Aorta (tissue), 5 donors: ENCODE data around the gene CTTN. TPM values are rescaled to one million over a fixed set of nuclear protein-coding genes. Genes with fewer than 3 reads are reported as not detected.

Source experiments
- ATAC-seq: fragments of 200-7000 bp; cut with Tn5 transposase; one replicate; pipeline ENCODE4 v1.9.1; 2022; ENCODE audit warnings: moderate library complexity; ENCODE audit not compliant: low FRiP score
- DNase-seq, 2 donors: peaks; one replicate each; pipeline ENCODE4 v3.0.0-alpha.2; 2020
- H3K27ac ChIP-seq, 2 donors: one replicate each; pipeline ENCODE4 v1.5.1; 2013; ENCODE audit warnings: low read length in 2 of 2, mild to moderate bottlenecking in 2 of 2, moderate library complexity in 2 of 2, control low read depth in 1 of 2, inconsistent platforms in 1 of 2, low read depth in 1 of 2
- H3K27me3 ChIP-seq, 2 donors: one replicate each; pipeline ENCODE4 v1.6.1; 2013; ENCODE audit warnings: control low read depth in 1 of 2, low read length in 1 of 2, mild to moderate bottlenecking in 1 of 2, moderate library complexity in 1 of 2; ENCODE audit not compliant: insufficient read depth in 2 of 2, control insufficient read depth in 1 of 2
- H3K36me3 ChIP-seq, 2 donors: one replicate each; pipeline ENCODE4 v1.6.1; 2013; ENCODE audit warnings: control low read depth in 1 of 2, low read length in 1 of 2, mild to moderate bottlenecking in 1 of 2; ENCODE audit not compliant: insufficient read depth in 2 of 2, control insufficient read depth in 1 of 2
- H3K4me1 ChIP-seq, 2 donors: one replicate each; pipeline ENCODE4 v1.6.1; 2013; ENCODE audit warnings: low read length in 2 of 2, control low read depth in 1 of 2, mild to moderate bottlenecking in 1 of 2, moderate library complexity in 1 of 2; ENCODE audit not compliant: insufficient read depth in 2 of 2, control insufficient read depth in 1 of 2
- H3K4me3 ChIP-seq, 2 donors: one replicate each; pipeline ENCODE4 v1.5.1; 2013; ENCODE audit warnings: low read length in 2 of 2, control low read depth in 1 of 2, mild to moderate bottlenecking in 1 of 2
- H3K9me3 ChIP-seq: one replicate; pipeline ENCODE4 v1.6.1; 2013; ENCODE audit warnings: mild to moderate bottlenecking, low read length; ENCODE audit not compliant: control insufficient read depth
- WGBS, 2 donors: extraction: QIAGEN DNeasy Blood & Tissue Kit; methylation state at CpG; one replicate each; pipeline ENCODE4 v1.1.7; 2013; 5-methylcytosine and 5-hydroxymethylcytosine counted together
- intact Hi-C, 2 donors: fragments of 100-400 bp; cut with DNase I; formaldehyde crosslinking; loops; one replicate each; pipeline versions ENCODE4 v1.14.2 to v1.15.0; 2022
- polyA plus RNA-seq, 2 donors: library from polyadenylated mRNA; stranded (reverse); fragments of 200-250 nt; gene quantifications; one replicate each; pipeline ENCODE4 v1.2.3, GENCODE V29; 2013
- total RNA-seq, 2 donors: library from RNA; stranded (reverse); fragmentation: NEBNext Ultra II Directional; extraction: Animal tissue kit (Norgen Biotek cat#: 25700); gene quantifications; one replicate each; pipeline ENCODE4 v1.2.1, GENCODE V29; 2021
- donor health status: healthy with polysubstance abuse.
- donor health status: Bipolar disorder and iron deficiency.
- donor health status: DM: no; HTN: no; CAD: no.
- donor health status: DM: no; HTN: no; CAD: no.
- donor health status: DM: yes; HTN: yes; CAD: no.

Gene CTTN
- total and polyA plus RNA-seq, 4 donors: 67.6 to 355 (median 285) TPM

GRCh38 chr11:70418130-70418529 lies 19.8 kb downstream of the CTTN start:
- H3K27me3 ChIP-seq: no peaks in the 10 kb centered on the region
- WGBS, 2 donors: 78 to 84% methylated on average over 12 of the region's 12 CpGs
- H3K9me3 ChIP-seq: no peaks in the 10 kb centered on the region
- ATAC-seq (no peak), DNase-seq (no peak)
- no peak overlapping the region for H3K27ac ChIP-seq
- intact Hi-C loops: no loop called here
- no peak overlapping the region for H3K4me3 ChIP-seq
- H3K36me3 ChIP-seq: peaks cover 11 to 28% of the 10 kb centered on the region in 2 donors
- no peaks in the 10 kb centered on the region for H3K4me1 ChIP-seq

DNA sequence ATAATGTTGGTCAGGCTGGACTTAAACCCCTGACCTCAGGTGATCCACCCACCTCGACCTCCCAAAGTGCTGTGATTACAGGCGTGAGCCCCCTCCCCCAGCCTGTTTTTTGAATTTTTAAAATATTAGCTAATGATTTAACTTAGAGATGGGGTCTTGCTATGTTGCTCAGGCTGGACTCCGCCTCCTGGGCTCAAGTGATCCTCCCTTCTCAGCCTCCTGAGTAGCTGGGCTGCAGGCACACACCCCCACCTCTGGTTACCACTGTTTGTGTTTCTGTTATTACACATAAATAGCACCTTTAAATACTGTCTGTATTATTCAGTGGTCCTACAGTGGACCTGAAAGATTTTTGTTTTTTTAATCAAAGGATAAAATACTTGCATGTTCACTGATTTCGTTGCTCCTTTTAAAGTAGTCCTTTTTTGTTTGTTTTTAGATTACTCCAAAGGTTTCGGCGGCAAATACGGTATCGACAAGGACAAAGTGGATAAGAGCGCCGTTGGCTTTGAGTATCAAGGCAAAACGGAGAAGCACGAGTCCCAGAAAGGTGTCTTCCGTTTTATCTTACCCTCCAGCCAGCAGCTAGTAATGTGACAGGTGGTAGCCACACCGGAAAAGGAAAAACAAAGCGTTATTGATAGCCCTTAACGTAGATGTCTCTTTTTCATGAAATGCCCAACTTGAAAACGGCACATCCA lies 21.1 kb downstream of the CTTN start:
- intact Hi-C loops: no loop called here
- whole genome bisulfite sequencing, 2 donors: 92% methylated on average over 17 of the region's 17 CpGs
- DNase-seq (no peak), ATAC-seq (no peak)
- no peaks in the 10 kb centered on the region for H3K27me3 ChIP-seq
- no peaks in the 10 kb centered on the region for H3K4me1 ChIP-seq
- no peak overlapping the region for H3K27ac ChIP-seq
- H3K9me3 ChIP-seq: no peaks in the 10 kb centered on the region
- peaks cover 13 to 23% of the 10 kb centered on the region in 2 donors for H3K36me3 ChIP-seq
- no peak overlapping the region for H3K4me3 ChIP-seq

DNA sequence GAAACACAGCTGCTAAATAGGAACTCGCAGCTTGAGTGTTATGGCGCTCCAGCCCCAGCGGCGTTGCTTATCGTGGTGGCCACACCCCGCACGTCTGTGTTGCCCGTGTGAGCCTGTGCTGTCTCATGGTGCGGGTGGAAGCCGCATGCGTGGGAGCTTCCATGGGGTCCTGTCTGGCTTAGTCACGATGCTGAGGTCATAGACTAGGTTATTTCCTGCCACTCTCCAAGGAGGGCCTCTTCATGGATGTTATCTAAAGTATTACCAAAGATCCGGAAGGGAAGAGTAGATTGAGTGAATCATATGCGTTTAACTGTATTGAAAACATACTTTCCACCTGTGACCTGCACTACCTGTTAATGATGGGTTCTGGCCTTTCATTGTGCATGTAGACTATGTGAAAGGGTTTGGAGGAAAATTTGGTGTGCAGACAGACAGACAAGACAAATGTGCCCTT lies 21.7 kb downstream of the CTTN start:
- WGBS, 2 donors: 84 to 89% methylated on average over 14 of the region's 14 CpGs
- no peak overlapping the region for H3K4me3 ChIP-seq
- DNase-seq: no peak
- intact Hi-C loops: no loop called here
- no peak overlapping the region for H3K27ac ChIP-seq
- no peak for ATAC-seq
- H3K27me3 ChIP-seq: no peaks in the 10 kb centered on the region
- H3K4me1 ChIP-seq: no peaks in the 10 kb centered on the region
- peaks cover 13 to 21% of the 10 kb centered on the region in 2 donors for H3K36me3 ChIP-seq
- no peaks in the 10 kb centered on the region for H3K9me3 ChIP-seq

- Histone ChIP-seq H3K27me3 (no peaks in the 10 kb centered on the region), H3K4me3 (no peak overlapping the region), H3K4me1 (no peaks in the 10 kb centered on the region), H3K36me3 (peaks cover 12 to 22% of the 10 kb centered on the region in 2 donors), H3K9me3 (no peaks in the 10 kb centered on the region), H3K27ac (no peak overlapping the region)
- DNase-seq (no peak), ATAC-seq (no peak)
- WGBS, 2 donors: 79 to 84% methylated on average over 9 of the region's 9 CpGs
- intact Hi-C loops: no loop called here
Observed at GRCh38 chr11:70420496-70420895, 22.2 kb downstream of the CTTN start.

GRCh38 chr11:70421123-70421522 lies 22.8 kb downstream of the CTTN start:
- H3K27me3 ChIP-seq: no peaks in the 10 kb centered on the region
- H3K36me3 ChIP-seq: peaks cover 9 to 22% of the 10 kb centered on the region in 2 donors
- H3K27ac ChIP-seq: no peak overlapping the region
- intact Hi-C loops: no loop called here
- DNase-seq (no peak), ATAC-seq (no peak)
- no peaks in the 10 kb centered on the region for H3K4me1 ChIP-seq
- 81 to 82% methylated on average over 13 of the region's 13 CpGs for WGBS, 2 donors
- H3K4me3 ChIP-seq: no peak overlapping the region
- H3K9me3 ChIP-seq: no peaks in the 10 kb centered on the region

GRCh38 chr11:70422692-70423522 lies 24.6 kb downstream of the CTTN start:
- Histone ChIP-seq H3K27ac (no peak overlapping the region), H3K4me3 (no peak overlapping the region), H3K4me1 (no peaks in the 10 kb centered on the region), H3K27me3 (no peaks in the 10 kb centered on the region), H3K36me3 (peaks cover 7 to 20% of the 10 kb centered on the region in 2 donors), H3K9me3 (no peaks in the 10 kb centered on the region)
- intact Hi-C loops: no loop called here
- ATAC-seq: no peak
- DNase-seq: no peak
- WGBS, 2 donors: 91% methylated on average over 35 of the region's 35 CpGs

DNA sequence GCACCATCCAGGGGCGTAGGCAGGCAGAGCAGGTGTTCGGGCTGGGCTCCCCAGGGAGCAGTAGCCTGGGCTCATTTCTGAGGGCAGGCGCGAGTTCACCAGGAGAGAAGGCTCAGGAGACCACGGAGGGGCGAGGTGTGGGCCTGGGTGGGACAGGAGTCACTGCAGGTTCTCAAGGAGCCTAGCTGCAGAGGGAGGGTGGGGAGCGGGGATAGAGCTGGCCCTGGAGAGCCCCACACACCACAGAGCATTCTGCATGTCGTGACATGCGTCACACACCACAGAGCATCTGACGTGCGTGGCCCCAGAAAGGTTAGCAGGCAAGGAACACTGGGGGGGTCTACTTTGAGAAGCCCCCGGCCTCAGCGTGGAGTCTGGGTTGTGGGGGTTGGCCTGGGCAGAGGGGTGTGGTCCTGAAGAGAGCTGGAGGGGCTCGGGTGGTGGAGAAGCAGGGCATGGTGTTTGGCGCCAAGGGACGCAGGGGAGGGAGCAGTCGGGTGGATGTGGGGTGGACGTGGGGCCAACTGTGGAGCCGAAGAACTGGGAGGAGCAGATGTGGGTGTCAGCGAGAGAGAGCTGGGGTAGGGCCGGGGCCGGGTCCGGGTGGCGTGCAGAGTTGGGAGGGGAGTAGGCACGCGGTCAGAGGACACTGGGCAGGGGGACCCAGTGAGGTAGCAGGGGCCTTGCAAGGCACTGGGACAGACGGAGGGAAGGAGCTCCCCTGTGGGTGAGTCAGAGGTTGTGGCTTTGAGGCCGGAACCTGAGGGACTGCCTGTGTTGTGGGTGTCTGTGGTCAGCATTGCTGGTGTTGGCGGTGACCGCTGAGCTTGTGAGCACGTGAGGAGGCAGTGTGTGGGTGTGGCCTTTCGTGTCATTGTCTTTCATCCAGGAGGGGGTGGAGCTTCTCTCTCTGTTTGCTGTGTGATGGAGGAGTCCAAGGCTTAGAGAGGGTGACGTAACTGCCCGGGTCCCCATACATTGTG lies 25.5 kb downstream of the CTTN start:
- no peak for DNase-seq
- H3K36me3 ChIP-seq: peaks cover 5 to 17% of the 10 kb centered on the region in 2 donors

GRCh38 chr11:70424765-70425344 lies 26.5 kb downstream of the CTTN start:
- H3K9me3 ChIP-seq: no peaks in the 10 kb centered on the region
- H3K36me3 ChIP-seq: peaks cover 5 to 22% of the 10 kb centered on the region in 2 donors
- no peaks in the 10 kb centered on the region for H3K27me3 ChIP-seq
- WGBS, 2 donors: 93 to 96% methylated on average over 14 of the region's 14 CpGs
- ATAC-seq (no peak), DNase-seq (no peak)
- no peak overlapping the region for H3K27ac ChIP-seq
- no peaks in the 10 kb centered on the region for H3K4me1 ChIP-seq
- no peak overlapping the region for H3K4me3 ChIP-seq
- intact Hi-C loops: no loop called here

More for the DNA sequence above, 25.5 kb downstream of the CTTN start:
- H3K27me3 ChIP-seq: no peaks in the 10 kb centered on the region
- 91% methylated on average over 34 of the region's 34 CpGs for WGBS, 2 donors
- H3K4me1 ChIP-seq: no peaks in the 10 kb centered on the region
- intact Hi-C loops: no loop called here
- no peak for ATAC-seq
- no peak overlapping the region for H3K27ac ChIP-seq
- H3K9me3 ChIP-seq: no peaks in the 10 kb centered on the region
- no peak overlapping the region for H3K4me3 ChIP-seq
